ENCODE results near the gene FSHR.

FSHR gene

GRCh38 chr2:49028101-49028500, 126.2 kb downstream of the FSHR start:
- no peak for DNase-seq

DNA sequence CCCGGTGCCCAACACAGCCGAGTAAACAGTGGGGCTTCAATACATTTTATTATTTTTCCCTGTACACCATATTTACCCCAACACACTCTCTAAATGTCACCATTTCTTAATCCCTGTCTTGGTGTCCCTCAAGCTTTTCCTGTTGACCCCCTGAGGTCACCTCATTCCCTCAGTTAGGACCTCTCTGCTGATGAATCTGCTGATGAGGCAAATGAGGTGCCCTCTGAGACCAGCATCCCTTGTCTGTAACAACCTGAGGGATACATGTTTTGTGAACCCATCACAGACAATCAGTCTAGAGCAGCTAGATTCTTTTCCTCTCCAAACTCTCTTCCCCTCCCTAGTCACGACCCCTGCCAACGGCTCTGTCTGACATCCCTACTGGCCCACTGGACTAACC, 127.6 kb downstream of the FSHR start:
- DNase-seq = no peak

- DNase-seq = no peak
Measured at GRCh38 chr2:49021271-49021670, 133.0 kb downstream of the FSHR start.

DNA sequence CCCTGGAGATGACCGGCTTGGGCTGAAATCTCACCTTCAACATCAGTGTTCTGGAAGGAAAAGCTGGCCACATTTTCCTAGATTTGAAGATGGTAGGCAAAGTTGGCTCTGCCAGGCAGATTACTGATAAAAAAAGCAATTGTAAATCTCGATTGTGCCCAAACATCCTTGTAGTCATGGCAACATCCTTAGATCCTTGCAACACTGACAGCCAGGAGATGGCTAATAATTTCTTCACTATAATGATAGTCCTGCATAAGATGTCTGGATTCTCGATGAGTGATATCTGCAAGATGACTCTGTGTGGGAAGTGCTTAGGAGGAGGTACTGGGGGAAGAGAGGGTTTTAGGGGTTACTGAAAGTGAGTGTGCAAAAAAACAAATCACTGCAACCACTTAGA, 149.1 kb downstream of the FSHR start:
- no peak for DNase-seq

DNA sequence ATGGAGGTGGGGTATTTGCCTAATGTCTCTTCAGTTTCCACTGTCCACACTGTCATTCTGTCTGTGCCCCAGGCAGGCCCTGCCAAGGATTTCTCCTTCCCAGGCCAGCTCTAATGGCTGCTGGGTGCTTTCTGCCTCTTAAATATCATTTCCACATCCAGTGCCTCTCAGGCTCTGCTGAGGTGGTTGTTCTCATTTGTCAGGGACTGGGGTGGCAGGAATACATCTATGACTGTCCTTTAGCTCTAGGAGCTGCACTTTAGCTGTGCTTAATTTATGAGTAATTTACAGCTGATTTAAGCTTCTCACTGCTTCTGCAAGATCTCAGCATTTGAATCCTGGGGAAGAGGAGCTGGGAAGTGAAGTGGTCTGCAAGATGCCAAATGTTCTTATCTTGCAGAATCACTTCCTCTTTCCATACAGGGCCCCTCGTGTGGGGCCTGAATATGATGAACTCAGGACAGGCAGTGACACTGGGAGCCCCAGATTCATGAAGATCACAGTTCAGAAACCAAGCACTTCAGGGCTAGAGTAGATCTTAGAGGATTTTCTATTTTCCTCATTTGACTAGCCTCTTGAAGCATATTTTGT, 150.2 kb downstream of the FSHR start:
- DNase-seq = no peak

GRCh38 chr2:49003201-49003600, 151.1 kb downstream of the FSHR start:
- DNase-seq = no peak

DNA sequence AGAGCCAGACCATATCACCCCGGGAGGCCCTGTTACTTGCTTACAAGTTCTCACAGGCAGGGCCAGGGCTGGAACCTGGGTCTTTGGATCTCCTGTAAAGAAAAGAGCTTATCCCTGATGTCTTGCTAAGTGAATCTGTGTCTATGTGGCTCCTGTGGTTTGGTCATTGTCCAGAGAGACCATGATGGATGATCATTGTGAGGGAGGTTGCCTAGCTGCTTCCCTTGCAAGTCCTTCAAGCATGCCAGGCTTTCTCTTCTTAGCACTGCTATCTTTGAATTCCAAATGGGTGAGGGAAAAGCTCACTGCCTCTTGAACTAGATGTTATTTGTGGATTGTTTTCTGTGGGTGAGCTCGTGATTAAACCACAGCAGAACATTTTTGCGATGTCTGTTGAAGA, 151.6 kb downstream of the FSHR start:
- DNase-seq = no peak

GRCh38 chr2:49000695-49001094, 153.6 kb downstream of the FSHR start:
- DNase-seq = no peak

DNA sequence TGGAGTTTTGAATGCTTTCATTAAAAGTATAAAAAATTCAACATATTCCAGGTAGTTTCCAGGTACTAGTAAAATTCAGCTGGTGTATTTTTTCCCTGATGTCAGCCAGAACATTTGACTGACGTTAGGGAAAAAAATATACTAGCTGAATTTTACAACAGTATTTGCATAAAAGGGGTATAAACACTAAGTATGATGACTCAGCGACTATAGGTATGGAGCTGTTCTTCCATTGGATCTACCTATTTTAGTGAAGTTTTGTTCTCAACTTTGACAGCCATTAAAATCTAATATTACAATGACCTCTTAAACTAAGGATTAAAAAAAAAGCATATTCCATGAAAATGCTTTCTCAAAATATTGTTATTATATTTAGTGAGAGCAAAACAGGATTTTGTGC, 155.9 kb downstream of the FSHR start:
- no peak for DNase-seq

DNA sequence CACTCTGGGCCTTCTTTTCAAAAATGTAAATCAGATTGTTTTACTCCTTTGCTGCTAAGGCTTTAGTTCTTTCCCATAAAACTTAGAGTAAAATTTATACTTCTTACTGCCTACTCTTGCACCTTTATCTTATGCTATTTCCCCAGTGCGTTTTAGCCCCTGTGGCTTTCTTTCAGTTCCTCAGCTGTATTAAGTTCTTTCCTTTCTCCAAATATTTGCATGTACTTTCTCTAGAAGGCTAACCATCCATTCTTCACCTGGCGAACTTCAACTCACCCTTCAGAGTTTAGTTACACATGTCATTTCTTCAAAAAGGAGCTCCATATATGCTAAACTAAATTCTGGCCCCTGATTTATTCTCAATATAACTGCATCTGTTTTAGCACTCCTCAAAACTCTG, 160.7 kb downstream of the FSHR start:
- DNase-seq = no peak

DNA sequence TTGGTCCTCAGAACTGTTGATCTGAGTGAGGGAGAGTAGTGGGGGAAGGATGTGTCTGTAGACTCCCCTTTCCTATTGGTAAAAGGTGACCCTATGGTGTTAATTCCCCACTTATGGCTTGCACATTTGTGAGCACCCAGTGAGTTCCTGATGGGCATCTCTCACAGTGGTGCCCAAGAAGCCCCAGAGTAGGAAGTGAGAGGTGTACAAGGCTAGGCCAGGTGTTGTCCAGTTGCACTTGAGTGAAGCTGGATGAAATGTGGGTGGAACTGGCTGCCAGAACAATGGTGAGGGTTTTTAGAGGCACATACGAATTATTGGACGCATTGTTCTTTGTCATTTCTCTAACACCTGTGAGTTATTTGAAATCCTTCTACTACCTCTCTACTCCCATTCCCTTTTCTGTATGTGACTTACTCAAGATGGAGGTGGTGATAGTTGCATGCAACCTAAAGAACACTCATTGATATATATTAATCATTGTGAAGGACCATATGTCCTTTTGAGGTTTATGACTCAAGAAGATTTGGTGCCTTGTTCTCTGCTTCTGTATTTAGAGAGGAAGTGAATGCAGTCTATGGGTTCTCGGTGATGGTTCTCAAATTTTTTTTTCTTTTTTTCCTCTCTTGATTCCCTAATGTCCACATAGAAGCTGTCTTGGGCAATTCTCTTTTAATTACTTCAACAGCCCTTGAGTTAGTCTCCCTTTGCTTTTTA, 162.7 kb downstream of the FSHR start:
- no peak for DNase-seq

GRCh38 chr2:48984922-48985321, 169.4 kb downstream of the FSHR start:
- DNase-seq = no peak

DNA sequence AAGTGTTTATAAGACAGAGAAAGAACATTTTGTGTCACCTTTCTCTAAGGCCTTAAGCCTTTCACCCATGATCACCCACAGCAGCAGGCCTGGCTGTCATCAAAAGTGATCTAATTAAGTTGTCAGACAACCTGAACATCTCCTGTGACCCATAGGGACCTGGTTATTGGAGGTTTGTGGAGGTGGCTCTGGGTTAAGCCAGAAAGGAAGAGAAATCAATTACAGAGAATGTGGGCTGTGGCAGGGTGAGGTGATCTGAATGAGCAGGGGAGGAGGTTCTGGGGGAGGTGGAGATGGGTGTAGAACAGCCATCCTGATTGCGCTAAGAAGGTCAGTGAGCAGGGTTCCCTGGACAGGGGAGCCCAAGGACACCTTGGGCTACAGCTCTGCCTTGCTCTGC, 170.8 kb downstream of the FSHR start:
- no peak for DNase-seq

GRCh38 chr2:48982887-48983435, 171.4 kb downstream of the FSHR start:
- no peak for DNase-seq

DNA sequence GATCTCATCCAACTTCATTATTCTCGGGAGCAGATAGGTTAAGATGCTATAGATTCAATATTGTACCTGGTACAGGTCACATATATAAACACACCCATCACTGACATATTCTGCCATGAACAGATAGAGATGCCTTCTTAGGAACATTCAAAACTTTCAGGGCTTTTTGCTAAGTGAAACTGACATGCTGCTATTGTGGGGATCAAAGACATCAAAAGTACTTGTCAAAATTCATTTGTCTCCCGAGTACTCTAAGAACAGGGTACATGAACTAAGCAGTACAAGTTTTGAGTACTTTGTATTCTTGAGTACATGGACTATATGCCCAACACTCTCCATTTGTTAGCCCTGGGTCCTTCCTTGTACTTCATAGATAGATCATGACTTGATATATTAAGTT, 173.5 kb downstream of the FSHR start:
- DNase-seq = no peak

GRCh38 chr2:48979691-48980090, 174.6 kb downstream of the FSHR start:
- DNase-seq = no peak

DNA sequence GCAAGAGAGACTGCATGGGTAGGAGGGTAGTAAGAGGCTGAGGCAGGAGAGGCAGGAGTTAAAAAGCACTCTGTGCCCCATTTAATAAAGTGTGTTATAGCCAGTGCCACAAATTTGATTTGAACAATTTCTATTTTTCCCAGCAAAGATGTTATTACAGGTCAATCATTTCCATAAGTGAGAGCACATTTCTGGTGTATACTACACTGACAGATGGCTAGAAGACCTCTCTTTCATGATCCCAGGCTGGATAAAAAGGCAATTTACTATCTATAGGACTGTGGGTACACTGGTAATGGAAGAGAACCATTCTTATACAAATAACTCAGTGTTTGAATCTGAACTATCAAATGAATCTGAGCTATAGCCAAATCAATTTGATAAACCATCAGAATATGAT, 176.2 kb downstream of the FSHR start:
- DNase-seq = no peak

DNA sequence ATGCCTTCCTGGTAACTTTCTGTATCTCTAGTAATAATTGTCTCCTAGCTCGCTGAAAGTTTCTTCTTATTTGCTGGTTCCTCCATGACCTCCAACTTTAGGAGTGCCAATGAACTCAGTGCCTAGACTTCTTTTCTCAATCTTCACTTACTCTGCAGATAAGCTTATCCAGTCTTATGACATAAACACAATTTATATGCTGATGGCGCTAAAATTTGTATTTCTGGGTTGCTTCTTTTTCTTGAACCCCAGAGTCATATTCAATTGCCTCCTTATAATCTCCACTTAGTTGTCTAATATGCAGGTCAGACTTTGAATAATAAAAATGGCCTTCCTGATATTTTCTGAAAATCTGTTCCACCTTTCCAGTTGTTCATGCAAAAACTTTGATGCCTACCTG, 182.5 kb downstream of the FSHR start:
- no peak for DNase-seq

GRCh38 chr2:48968011-48968410, 186.3 kb downstream of the FSHR start:
- no peak for DNase-seq

DNA sequence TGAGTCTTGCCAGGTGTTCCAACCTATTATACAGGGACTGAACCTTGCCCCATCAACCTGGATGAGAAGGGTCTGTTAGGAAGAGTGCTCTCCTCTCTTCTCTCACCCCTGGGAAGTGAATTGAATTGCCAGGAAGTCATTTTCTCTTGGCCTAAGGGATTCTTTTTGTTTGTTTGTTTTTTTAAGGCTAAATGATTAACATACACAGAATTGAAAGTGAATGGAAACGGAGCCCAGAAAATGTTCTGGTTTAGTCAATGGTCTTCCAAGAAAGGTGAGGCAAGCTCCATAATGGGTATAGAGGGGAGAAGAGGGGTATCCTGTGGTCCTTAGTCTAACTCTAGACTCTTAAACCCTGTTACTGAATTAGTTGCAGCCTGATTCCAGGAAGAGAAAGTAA, 189.1 kb downstream of the FSHR start:
- no peak for DNase-seq

- DNase-seq = no peak
Measured at GRCh38 chr2:48961009-48961408, 193.3 kb downstream of the FSHR start.

- DNase-seq = no peak
Measured at GRCh38 chr2:48954935-48955334, 199.4 kb downstream of the FSHR start.

- DNase-seq = no peak
Measured at GRCh38 chr2:48954311-48954710, 200.0 kb downstream of the FSHR start.

DNA sequence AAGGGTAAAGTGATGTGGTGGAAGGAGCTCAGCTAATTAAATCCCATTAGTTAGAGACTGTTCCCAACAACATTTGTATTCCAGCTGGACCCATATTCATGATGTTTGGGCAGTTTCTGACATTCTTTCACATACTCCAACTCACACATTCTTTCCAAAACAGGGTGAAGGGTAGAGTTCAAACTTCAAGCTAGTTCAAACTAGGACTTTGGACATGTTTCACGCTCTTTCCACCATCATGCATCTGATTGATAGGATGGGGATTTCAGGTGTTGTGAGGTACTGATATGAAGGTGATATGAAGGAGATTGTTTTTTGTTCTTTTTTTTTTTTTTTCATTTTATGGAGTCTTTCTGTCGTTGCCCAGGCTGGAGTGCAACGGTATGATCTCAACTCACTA, 201.7 kb downstream of the FSHR start:
- DNase-seq = no peak

DNA sequence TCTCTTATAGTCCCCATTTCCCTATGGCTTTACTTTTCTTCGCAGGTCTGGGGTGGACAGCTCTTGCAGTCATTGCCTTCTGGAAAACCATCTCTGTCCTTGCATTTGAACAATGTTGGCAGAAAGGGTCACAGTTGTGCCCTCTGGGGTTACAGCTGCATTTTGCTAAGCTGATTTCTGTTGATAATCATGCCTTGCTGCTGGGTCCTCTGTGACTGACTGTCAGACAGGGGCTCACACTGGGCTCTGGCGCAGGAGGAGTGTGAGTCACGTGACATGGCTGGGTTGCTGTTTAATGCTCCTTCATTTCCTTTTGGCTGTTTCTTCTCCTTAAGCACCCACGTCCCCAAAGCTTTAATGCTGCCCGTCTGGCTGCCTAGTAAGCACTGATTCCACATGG, 202.2 kb downstream of the FSHR start:
- DNase-seq = no peak

Measured in CD4-positive, alpha-beta T cell treated with Interleukin-17A for 1 hour (primary cell).